Coronary artery (tissue), 2 donors: ENCODE results near the gene HEG1.

Source experiments
- DNase-seq: peaks from one replicate; pipeline ENCODE4 v3.0.0-alpha.2; 2017; ENCODE audit warnings: low spot score
- H3K27ac ChIP-seq, 2 donors: fragments of 200-600 bp; sonication (generic); one replicate each; pipeline ENCODE4 v1.5.1; 2016 to 2019
- H3K4me3 ChIP-seq: fragments of 200-600 bp; sonication (generic); 2 replicates; pipeline ENCODE4 v1.5.1; 2016; ENCODE audit warnings: mild to moderate bottlenecking, moderate library complexity
- TF ChIP-seq, protein P1 (sequence below): fragments of 200-600 bp; sonication (generic); IDR thresholded peaks from one replicate; pipeline ENCODE4 v1.5.1; 2019; ENCODE audit warnings: antibody characterized with exemption

HEG1 gene

DNA sequence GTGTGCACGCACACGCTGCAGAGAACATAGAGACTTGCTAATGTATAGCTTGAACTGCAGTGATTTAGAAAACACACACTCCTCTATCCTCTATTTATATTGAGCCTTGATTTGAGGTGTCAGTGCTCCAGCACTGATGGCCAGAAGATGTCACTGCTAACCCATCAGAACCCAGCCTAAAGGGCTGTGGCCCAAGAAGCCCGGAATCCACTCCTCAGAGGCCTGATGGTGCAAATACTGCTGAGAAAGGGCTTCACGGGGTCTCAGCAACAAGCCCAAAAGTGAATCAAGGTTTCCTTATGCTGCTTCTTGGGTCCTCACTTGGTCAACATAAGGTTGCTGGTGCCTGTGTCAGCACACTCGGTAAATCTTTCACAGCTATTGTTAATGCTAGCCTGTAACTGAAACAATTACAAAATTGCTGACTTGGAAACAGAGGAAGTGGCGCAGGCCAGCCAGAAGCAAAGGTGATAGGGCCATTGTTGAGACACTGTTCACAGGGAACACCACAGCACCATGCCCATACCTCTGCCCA lies 60.3 kb downstream of the HEG1 start:
- H3K27ac ChIP-seq = peak overlapping the region in 1 of 2 donors; percentile 44

DNA sequence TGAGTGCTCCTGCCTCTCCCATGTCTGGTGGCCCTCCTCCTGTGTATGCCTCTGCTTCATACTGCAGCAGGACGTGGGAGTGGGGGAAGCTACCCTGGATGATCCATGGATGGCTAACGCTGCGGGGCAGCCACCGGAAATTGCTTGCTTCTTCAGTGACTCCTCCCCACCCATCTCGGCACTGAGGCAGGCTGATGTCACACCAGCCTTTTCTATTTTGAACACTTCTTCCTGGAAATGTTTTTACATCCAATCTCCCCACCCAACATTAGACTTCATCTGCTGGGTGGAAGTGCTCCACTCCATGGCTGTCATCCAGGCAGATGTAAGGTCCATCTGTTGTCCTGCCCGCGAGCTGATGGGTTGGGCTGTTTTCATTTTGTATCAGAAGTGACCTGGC lies 62.3 kb downstream of the HEG1 start:
- peak overlapping the region in 1 of 2 donors; percentile 52 for H3K27ac ChIP-seq
- H3K4me3 ChIP-seq = no peak overlapping the region
- TF ChIP-seq, protein P1, sequence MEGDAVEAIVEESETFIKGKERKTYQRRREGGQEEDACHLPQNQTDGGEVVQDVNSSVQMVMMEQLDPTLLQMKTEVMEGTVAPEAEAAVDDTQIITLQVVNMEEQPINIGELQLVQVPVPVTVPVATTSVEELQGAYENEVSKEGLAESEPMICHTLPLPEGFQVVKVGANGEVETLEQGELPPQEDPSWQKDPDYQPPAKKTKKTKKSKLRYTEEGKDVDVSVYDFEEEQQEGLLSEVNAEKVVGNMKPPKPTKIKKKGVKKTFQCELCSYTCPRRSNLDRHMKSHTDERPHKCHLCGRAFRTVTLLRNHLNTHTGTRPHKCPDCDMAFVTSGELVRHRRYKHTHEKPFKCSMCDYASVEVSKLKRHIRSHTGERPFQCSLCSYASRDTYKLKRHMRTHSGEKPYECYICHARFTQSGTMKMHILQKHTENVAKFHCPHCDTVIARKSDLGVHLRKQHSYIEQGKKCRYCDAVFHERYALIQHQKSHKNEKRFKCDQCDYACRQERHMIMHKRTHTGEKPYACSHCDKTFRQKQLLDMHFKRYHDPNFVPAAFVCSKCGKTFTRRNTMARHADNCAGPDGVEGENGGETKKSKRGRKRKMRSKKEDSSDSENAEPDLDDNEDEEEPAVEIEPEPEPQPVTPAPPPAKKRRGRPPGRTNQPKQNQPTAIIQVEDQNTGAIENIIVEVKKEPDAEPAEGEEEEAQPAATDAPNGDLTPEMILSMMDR = no peak
- no peak for DNase-seq

More for the DNA sequence above, 60.3 kb downstream of the HEG1 start:
- TF ChIP-seq, protein P1 = peak; percentile 46
- no peak overlapping the region for H3K4me3 ChIP-seq
- DNase-seq = no peak

DNA sequence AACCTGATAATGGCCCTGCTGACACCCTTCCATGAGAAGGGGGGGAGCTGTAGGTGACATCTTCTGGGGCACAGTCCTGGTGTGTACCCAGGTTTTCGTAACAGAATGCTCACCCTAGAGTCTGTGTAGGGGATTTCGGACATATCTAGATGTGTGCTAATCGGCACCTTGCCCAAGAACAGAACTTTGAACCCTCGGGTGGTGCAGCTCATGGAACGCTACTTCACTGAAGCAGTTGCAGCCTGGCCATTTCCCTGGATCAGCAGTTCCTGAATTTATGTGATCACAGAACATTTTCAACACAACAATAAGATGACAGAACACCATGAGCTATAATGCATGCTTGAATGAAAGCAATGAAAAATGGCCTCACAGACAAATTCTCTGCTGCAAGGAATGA lies 63.8 kb downstream of the HEG1 start:
- TF ChIP-seq, protein P1 = no peak
- no peak overlapping the region for H3K27ac ChIP-seq
- no peak for DNase-seq
- H3K4me3 ChIP-seq = no peak overlapping the region

DNA sequence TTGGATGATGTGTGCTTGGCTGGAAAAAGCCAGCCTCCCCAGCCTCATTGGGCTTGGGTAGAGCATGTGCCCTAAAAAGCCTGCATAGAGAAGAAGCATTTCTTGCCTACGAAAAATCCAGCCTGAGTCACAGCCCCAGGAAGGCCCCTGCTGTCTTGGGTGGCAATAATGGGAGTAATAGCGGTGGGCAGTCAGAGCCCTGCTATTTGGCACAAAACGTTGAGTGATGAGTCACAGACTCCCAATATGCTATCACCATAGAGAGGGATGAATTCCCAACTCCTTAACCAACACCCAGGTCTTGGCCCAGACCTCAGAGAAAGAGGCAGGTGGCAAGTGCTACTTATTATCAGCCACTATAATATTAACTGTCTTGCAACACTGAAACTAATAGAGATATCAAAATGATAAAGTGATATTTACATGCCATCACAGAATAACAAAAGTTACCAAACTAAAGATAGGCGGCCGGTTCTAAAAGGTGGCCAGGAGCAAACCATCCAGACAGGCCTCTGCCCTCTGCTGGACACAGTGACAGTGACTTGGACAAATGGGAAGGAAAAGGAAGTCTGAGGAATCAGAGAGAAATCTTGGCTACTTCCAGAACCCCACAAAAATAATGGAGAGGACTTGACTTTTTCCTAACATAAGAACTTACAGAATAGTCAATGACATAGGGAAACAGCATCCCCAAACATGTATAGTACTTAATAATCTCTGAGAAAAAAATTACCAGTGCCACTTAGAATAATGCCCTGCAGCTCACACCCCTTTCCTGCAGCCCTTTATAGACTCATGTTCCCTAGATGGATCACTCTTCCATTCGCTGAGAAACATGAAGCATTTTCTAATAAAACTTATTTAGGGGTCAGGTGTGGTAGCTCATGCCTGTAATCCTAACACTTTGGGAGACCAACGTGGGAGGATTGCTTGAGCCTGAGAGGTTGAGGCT lies 69.3 kb downstream of the HEG1 start:
- DNase-seq = no peak
- TF ChIP-seq, protein P1 = no peak
- no peak overlapping the region for H3K4me3 ChIP-seq
- H3K27ac ChIP-seq = peak overlapping the region in 1 of 2 donors; percentile 80

DNA sequence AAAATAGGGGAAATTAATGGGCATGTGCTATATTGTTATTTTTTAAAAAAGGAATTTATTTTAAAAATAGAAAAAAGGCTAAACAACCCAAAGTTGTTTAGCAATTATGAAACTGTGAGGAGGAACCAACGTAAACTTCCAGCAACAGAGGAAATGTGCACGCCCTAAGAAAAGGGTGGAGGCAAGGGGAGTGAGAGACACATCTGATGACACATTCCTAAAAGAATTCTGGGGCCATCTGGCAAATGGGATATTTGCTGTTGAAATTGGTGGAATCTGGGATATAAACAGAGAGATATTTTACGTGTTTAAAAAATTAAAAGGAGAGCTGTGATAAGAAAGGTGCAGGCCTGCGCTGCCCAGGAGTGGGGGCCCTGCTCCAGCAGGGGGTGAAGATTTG lies 70.4 kb downstream of the HEG1 start:
- H3K27ac ChIP-seq = peak overlapping the region in 1 of 2 donors; percentile 80
- TF ChIP-seq, protein P1 = no peak
- DNase-seq = no peak
- H3K4me3 ChIP-seq = peak overlapping the region; percentile 6

DNA sequence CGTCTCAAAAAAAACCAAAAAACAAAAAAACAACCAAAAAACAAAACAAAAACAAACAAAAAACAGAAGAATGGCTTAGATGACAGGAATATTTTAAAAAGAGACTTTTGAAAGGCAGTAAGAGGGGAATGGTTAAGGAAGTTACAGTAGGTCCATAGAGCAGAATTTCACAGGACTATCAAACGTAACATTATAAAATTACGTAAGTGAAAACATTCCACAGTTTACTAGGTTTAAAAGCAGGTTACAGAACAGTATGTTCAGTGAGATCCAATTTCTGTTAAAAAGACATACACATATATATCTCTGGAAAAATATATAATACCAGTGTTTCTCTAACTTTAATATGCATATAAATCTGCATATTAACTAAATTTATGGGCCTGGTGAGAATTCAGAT lies 71.0 kb downstream of the HEG1 start:
- DNase-seq = no peak
- Histone ChIP-seq H3K27ac (peak overlapping the region in 1 of 2 donors; percentile 66), H3K4me3 (no peak overlapping the region)
- TF ChIP-seq, protein P1 = no peak
